WI38 (cell line): ENCODE measurements around the gene LPIN1.
A peak's percentile ranks its signal among the peaks of the same experiment; 100 is the strongest.

Experiments used
- H3K4me3 ChIP-seq: 2 replicates; pipeline ENCODE4 v1.5.1; 2011; ENCODE audit warnings: low read depth, mild to moderate bottlenecking, control low read depth, low read length
- TF ChIP-seq, protein P1 (sequence below): IDR thresholded peaks from 2 replicates; pipeline ENCODE4 v1.5.1; 2012; ENCODE audit warnings: low read depth, mild to moderate bottlenecking, control low read depth, low read length

The LPIN1 gene

DNA sequence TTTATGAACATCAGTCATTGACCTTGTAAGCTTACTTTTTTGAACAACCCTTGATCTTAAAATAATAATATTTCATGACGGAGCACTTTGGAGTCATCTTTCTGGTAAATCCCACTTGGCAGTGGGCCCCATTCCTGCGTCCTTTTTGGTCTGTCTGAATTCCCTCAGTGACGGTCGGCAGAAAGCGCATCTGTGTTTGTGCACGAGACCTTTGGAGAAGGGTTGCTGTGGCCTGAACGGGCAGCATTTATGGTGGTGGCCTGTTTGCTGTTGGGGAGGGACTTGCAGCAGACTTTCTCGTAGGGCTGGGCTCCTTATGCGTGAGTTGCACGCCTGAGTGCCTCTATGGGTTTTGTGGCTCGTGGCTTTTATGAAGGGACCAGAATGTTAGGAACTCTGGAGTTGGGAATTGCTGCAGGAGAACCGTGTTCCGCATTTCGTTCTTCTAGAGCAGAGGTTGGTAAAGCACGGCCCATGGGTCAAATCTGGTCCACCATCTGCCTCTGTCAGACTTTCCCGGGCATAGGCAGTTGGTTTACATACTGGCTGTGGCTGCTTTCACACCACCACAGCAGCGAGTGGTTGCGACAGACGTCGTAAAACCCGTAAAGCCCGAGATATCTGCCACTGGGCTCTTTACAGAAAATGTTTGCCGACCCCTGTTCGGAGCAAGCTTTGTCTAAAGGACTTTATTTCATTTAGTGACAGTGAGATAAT lies 30.8 kb downstream of the LPIN1 start:
- TF ChIP-seq, protein P1, sequence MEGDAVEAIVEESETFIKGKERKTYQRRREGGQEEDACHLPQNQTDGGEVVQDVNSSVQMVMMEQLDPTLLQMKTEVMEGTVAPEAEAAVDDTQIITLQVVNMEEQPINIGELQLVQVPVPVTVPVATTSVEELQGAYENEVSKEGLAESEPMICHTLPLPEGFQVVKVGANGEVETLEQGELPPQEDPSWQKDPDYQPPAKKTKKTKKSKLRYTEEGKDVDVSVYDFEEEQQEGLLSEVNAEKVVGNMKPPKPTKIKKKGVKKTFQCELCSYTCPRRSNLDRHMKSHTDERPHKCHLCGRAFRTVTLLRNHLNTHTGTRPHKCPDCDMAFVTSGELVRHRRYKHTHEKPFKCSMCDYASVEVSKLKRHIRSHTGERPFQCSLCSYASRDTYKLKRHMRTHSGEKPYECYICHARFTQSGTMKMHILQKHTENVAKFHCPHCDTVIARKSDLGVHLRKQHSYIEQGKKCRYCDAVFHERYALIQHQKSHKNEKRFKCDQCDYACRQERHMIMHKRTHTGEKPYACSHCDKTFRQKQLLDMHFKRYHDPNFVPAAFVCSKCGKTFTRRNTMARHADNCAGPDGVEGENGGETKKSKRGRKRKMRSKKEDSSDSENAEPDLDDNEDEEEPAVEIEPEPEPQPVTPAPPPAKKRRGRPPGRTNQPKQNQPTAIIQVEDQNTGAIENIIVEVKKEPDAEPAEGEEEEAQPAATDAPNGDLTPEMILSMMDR, result no peak
- no peak overlapping the region for H3K4me3 ChIP-seq

DNA sequence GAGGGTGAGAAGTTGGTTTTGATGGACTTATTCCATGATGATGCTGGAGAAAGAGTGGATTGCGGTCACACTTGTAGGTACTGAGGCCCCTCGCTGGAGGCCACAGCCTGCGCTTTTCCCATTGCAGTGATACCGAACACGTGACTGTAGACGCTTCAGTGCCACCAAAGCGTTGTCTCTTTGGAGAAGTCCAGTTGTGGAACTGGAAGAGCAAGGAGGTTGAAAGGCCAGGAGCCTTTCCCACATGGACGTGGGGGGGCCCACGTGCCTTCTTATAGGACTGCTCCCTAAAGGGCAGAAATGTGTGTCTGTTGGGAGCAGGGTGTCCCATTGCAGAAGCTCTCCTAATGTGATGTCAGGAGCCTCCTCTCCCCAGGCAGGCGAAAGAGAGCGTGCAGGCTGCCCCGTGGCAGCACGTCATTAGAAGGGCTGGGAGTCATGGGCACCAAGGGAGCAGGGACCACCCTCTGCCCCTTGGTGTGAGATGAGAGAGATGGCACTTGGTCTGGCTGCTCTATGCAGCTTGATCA lies 31.5 kb downstream of the LPIN1 start:
- TF ChIP-seq, protein P1, result no peak
- no peak overlapping the region for H3K4me3 ChIP-seq

DNA sequence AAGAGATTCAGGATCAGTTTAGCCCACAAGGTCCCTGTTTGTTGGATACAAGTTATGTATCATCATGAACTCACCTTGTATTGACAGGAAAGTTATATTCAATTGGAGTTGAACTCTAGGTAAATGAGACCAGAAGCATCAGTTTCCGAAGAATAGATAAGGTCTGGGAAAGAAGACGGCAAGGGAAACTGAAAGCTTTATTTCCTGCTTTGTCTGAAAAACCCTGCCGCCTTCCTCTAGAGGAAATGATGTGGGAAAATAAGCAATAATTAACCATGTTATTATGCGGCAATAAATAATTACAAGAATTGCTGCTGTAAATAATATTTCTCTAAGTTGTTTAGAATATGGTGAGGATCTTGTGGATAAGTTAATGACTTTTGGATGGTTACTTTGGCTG lies 32.0 kb downstream of the LPIN1 start:
- no peak overlapping the region for H3K4me3 ChIP-seq
- TF ChIP-seq, protein P1, result no peak

DNA sequence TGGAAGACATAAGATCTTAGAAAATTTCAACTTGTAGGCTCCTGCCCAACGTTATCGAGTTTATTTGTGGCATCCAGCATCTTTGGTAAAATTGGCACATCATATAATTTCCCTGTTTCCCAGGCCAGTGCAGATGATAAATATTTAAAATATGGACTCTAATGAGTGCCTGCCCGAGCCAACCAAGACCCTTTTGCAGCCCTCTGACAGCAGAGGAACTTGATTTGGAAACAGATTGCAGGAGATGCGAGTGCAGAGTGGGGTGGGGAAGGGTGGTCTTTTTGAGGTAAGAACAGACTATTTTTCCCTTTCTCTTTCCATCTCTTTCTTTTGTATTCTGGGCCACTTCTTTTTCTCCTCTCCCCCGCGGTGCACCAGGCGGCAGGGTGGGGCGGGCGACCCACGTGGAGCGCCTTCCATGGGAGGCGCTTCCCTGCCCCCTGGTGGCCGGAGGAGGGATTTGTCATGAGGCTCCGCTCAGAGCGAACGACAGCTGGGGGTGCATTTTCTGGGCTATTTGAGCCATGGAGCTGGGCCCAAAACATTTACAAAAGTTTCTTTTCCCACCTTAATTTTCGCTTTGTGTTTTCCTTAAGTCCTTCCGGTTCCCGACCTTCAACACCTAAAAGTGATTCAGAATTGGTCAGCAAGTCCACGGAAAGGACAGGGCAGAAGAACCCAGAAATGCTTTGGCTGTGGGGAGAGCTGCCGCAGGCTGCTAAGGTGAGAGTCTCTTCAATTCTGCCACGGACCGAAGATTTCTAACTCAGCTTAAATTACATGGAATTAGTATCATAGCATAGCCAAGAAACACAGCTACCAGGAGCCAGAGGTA lies 32.7 kb downstream of the LPIN1 start:
- TF ChIP-seq, protein P1, result peak; percentile 91
- no peak overlapping the region for H3K4me3 ChIP-seq

DNA sequence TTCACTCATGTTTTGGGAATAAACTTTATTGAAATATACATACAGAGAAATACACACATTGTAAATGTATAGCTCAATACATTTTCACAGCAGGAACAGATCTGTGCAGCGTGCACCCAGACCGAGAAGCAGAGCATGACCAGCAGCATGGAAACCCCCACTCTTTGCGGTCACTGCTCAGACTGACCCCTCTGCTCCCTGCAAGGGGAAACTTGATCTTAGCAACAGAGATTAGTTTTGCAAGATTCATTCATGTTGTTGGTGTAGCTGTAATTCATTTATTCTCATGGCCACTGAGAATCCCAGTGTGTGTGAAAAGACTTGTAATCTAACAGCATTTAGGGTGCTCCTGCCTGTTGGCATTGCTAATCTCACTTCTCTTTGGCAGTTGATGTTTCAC lies 35.2 kb downstream of the LPIN1 start:
- TF ChIP-seq, protein P1, result no peak
- no peak overlapping the region for H3K4me3 ChIP-seq

DNA sequence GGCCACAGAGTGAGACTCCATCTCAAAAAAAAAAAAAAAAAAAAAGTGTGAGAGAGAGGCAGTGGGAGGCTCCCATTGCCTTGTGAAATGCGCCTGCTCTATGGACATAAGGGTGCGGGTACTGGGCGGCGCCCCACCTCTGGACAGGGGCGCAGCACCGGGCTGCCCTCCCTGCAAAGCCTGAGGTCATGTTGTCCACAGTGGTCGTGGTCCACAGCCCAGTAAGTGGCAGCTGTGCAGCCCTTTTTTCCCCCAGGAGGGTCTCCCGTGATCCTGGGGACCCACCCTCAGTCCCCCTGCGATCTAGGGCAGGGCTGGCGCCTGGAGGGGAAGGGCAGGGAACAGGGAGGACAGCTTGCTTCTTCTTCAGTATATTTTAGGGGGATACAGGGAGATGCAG lies 37.8 kb downstream of the LPIN1 start:
- no peak overlapping the region for H3K4me3 ChIP-seq

More for the DNA sequence above, 37.8 kb downstream of the LPIN1 start:
- TF ChIP-seq, protein P1, result no peak
